TTC549 (cell line): ENCODE data around the gene PHKB.
A peak's percentile ranks its signal among the peaks of the same experiment; 100 is the strongest.
"Not testable (repeated sequence)": the region's sequence is repeated elsewhere in the genome, so short reads cannot be mapped to it uniquely, and the experiment has no call there.

ENCODE experiments used
- FAIRE-seq: peaks from 2 replicates; lab custom pipeline; 2012; peaks lifted over from hg19 to GRCh38; lab: Jason Lieb, UNC

Gene PHKB

DNA sequence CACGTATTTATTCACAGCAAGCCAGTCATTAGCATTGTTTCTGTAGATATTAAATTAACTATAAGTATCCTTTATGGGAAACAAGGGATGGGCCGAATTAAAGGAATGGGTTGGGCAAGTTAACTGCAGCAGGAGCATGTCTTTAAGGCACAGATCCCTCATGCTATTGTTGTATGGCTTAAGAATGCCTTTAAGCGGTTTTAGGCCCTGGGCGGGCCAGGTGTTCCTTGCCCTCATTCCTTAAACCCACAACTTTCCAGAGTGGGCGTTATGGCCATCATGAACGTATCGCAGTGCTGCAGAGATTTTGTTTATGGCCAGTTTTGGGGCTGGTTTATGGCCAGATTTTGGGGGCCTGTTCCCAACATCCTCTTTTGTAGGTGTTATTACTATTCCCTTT lies 9.1 kb downstream of the PHKB start:
- no peak for FAIRE-seq

DNA sequence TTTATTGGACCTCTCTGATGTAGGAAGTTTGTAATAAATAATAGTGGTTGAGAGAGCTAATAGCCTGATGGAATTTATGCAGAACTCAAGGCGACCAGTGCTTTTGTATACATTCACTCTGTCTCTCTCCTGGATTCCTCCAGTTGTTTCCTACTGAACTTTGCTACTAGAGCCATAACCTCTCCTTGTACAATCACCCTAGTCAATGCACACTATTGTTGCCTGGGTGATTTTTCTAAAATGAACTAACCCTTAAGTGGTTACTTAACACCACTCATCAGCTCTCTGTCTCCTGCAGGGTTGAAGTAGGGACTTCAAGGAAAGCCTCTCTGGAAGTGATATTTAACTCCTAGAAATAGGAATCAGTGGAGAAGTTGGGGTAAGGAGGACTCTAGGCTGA lies 9.7 kb downstream of the PHKB start:
- FAIRE-seq: no peak

DNA sequence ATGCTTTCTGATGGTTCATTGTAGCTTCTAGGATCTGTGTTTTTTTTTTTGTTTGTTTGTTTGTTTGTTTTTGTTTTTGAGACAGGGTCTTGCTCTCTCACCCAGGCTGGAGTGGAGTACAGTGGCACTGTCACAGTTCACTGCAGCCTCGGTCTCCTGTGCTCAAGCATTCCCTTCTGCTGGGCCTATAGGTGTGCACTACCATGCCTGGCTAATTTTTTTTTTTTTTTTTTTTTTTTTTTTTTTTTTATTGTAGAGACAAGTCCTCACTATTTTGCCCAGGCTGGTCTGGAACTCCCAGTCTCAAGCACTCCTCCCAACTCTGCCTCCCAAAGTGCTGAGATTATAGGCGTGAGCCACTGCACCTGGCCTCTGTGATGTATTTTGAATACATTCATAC lies 11.9 kb downstream of the PHKB start:
- FAIRE-seq: not testable (repeated sequence)

DNA sequence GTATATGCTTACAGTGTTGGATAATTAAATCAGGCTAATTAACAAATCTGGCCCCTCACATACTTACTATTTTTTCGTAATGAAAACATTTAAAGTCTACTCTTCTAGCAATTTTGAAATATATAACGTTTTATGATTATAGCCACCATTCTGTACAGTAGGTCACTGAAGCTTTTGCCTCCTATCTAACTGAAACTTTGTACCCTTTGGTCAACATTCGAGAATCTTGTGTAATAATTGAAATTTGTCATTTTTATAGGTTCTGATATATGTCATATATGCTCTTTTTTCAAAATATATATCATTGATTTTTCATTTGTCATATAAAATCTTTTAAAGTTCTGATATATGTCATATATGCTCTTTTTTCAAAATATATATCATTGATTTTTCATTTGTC lies 12.7 kb downstream of the PHKB start:
- peak; percentile 37 for FAIRE-seq

GRCh38 chr16:47475786-47476185 lies 14.7 kb downstream of the PHKB start:
- FAIRE-seq: no peak

- FAIRE-seq: no peak
Measured at GRCh38 chr16:47476654-47477345, 15.7 kb downstream of the PHKB start.

- FAIRE-seq: no peak
Measured at GRCh38 chr16:47477679-47478078, 16.5 kb downstream of the PHKB start.

DNA sequence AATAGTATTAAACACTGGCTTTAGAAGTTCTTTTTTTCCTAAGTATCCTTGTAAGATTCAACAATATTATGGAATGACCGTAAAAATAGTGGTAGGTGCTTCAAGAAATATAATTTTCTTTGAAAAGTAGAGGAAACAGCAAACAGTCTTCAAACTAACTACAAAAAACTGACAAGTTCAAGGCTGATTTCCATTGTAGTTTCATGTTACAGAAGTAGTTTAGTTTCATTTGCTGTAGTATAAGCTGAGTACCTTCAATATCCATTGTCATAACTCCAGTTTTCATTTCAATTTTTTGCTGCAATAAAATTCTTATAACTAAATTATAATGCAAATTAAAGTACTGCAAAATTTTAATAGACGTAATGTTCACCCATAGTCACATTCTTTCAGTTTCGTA lies 19.3 kb downstream of the PHKB start:
- no peak for FAIRE-seq

DNA sequence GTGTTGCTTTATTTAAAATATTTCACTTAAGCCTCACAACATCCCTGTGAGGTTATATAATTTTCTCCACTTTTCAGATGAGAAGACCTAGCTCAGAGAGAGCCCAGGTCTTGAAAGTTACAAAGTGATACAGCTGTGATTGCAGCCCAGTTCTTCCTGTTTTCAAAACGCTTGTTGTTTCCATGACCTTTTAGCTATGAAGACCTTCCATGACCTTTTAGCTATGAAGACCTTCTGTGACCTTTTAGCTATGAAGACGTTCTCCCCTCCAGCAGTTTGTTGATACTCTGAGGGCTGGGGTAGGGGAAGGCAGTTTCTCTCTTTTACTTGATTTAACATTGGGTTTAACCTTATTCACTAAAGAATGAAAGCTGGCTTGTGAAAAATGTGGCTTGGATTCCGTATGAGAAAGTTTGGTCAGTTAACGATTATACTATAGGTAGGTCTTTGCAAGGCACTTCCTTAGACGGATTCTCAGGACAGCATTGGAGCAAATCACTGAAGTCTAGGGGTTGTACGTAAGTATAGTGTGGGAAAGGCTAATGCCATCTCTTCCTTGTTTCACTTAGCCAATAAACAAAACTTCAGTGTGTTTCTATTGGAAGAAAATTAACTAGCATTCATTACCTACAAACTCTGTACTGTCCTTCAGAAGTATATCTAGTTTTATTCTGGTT lies 20.7 kb downstream of the PHKB start:
- FAIRE-seq: no peak

DNA sequence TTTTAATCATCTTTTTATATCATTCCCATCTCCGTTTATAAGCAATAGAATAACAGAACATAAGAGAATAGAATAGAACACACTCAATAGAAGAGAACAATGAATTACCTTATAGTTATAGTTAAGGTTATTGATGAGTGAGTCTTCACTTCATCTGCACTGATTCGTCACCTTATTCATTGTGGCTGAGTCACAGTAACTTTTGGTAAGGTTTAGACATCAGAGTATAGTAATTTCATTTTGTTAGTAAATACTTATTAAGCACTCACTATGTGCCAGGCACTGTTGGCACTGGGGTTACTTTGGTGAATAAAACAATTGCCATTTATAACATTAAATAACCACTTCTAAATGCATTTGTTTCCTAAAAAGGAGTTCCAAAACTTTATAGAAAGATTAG lies 22.5 kb downstream of the PHKB start:
- no peak for FAIRE-seq

DNA sequence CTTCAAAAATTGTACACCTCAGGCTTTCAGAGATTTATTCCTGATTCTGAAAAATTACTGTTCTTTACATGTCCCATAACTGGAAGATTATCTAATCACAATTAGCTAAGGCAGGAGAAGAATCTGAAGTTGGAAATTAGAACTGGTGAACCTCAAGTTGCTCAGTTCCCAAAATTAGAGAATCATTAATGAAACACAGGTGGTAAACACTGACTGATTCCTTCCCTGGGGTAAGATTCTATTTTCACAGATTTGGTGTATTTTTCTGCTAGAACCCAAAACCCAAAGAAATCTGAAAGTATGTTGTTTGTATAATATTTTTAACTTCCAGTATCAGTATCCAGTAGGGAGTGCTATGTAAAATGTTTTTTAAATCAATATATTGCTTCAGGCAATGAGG lies 25.7 kb downstream of the PHKB start:
- no peak for FAIRE-seq

DNA sequence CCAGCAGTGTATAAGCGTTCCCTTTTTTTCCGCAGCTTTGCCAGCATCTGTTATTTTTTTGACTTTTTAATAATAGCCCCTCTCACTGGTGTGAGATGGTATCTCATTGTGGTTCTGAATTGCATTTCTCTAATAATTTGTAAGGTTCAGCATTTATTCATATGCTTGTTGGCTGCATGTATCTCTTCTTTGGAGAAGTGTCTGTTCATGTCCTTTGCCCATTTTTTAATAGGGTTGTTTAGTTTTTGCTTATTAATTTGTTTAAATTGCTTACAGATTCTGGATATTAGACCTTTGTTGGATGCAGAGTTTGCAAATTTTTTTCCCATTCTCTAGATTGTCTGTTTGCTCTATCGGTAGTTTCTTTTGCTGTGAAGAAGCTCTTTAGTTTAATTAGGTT lies 26.9 kb downstream of the PHKB start:
- no peak for FAIRE-seq

GRCh38 chr16:47490471-47490870 lies 29.3 kb downstream of the PHKB start:
- no peak for FAIRE-seq

GRCh38 chr16:47492036-47492427 lies 30.9 kb downstream of the PHKB start:
- FAIRE-seq: no peak

DNA sequence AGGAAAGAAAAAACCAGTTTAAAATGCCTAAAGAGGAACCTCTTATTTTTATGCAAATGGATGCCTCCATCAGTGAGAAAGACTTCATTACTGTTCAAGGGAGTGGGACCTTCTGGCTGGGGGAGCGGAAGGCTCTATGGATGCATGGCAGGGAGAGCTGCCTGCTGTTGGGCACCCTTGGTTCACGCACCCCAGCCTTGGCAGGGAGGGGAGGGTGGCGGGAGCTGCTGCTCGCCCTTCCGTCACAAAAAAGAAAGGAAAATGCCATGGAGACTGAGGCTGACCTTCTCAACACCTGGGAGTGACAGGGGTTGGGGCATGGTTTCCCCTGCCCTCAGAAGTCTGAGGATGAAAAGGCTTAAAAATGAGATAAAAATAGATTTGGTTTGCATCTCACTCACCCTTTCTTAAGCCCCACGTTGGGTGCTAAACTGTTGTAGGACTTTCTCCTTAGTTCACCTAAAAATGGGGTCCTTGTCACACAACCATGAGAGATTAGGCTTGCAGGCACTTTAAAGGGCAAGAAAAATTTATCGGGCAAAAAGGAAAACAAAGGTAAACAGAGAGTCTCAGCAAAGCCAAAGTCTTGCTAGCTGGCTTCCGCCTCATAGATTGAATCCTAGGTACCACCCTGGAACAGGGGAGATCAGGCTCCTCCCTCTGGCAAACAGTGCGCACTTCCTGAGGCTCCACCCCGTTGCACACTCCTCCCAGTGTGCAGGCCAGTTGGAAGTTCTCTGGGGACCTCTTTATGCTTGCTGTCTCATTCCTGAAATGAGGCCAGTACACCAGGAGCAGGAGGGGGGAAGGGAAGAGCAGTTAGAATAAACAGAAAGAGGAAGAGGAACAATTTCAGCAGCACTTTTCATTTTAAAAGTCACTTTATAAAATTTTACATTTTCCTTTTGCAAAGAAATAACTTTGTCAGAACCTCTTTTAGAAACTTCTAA lies 31.6 kb downstream of the PHKB start:
- FAIRE-seq: no peak

GRCh38 chr16:47493381-47494337 lies 32.5 kb downstream of the PHKB start:
- no peak for FAIRE-seq

GRCh38 chr16:47499080-47499699 lies 38.1 kb downstream of the PHKB start:
- FAIRE-seq: no peak

DNA sequence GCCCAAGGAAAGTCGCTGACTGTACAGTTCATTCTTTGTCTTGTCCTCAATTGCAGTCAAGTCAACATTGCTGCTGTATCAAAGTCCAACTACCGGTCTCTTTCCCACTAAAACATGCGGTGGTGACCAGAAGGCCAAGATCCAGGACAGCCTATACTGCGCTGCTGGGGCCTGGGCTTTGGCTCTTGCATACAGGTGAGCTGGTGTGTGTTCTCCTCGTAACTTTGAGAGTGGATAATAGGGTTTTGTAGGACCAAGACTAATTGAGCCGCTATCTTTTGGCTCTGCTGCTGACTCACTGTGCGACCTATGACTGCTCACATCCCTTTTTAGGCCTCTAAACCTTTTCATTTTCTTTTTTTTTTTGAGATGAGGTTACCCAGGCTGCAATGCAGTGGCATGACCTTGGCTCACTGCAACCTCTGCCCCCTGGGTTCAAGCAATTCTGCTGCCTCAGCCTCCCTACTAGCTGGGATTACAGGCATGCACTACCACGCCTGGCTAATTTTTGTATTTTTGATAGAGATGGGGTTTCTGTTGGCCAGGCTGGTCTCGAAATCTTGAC lies 38.7 kb downstream of the PHKB start:
- no peak for FAIRE-seq

GRCh38 chr16:47503936-47504335 lies 42.8 kb downstream of the PHKB start:
- no peak for FAIRE-seq

- FAIRE-seq: no peak
Measured at GRCh38 chr16:47504599-47504998, 43.5 kb downstream of the PHKB start.

GRCh38 chr16:47506800-47507199 lies 45.7 kb downstream of the PHKB start:
- FAIRE-seq: no peak
